HepG2 (cell line): ENCODE measurements around the gene DRD1. TPM values are rescaled to one million over a fixed set of nuclear protein-coding genes. Genes with fewer than 3 reads are reported as not detected.

Experiments
- ATAC-seq: fragments of 200-7000 bp; cut with Tn5 transposase; 3 replicates; pipeline ENCODE4 v1.9.1; 2020; ENCODE audit warnings: mild to moderate bottlenecking, moderate library complexity
- BruUV-seq: library from RNA; stranded (reverse); fragments of 400-500 nt; replicated peaks from 2 replicates; lab custom pipeline; 2021; lab: Mats Ljungman, UMichigan
- CTCF ChIA-PET: fragments of 300-600 bp; formaldehyde crosslinking; extraction: SDS; loops from one replicate; lab custom pipeline; 2021; ENCODE audit warnings: low total read pairs, inconsistent platforms, low intra/inter-chr PET ratio; lab: Yijun Ruan, JAX
- POLR2A ChIA-PET: fragments of 350-600 bp; sonication (Branson Sonifier 250); formaldehyde crosslinking; loops from one replicate; lab custom pipeline; 2020; ENCODE audit warnings: antibody characterized with exemption, inconsistent platforms; lab: Yijun Ruan, JAX
- DNase-seq: peaks from one replicate; pipeline ENCODE4 v3.0.0-alpha.2; 2015; ENCODE audit warnings: low spot score
- FAIRE-seq: peaks from 3 replicates; lab custom pipeline; 2011; peaks lifted over from hg19 to GRCh38; lab: Jason Lieb, UNC
- H2AFZ ChIP-seq: one replicate; pipeline ENCODE4 v1.6.1; 2011; ENCODE audit warnings: low read length, inconsistent platforms
- H3K27ac ChIP-seq: fragments of 300-600 bp; 3 replicates; pipeline ENCODE4 v1.8.0; 2011; ENCODE audit warnings: mixed run types, mild to moderate bottlenecking, mixed read lengths, low read length, inconsistent platforms; ENCODE audit not compliant: insufficient read depth; ENCODE audit errors: extremely low read length
- H3K27me3 ChIP-seq, 2 experiments: fragments of 200-600 bp in 1 of 2; 2 replicates in 1 of 2; 3 replicates in 1 of 2; pipeline versions ENCODE4 v1.6.0 to v1.8.0; 2011; ENCODE audit warnings: low read length in 2 of 2, mild to moderate bottlenecking in 2 of 2, moderate library complexity in 2 of 2, inconsistent platforms in 1 of 2; ENCODE audit not compliant: insufficient read depth in 2 of 2, control insufficient read depth in 1 of 2
- H3K36me3 ChIP-seq, 2 experiments: fragments of 200-600 bp in 1 of 2; replicated peaks in 1 of 2; 2 replicates in 1 of 2; 3 replicates in 1 of 2; pipeline versions ENCODE4 v1.5.1 to v1.8.0; 2011; ENCODE audit warnings: low read length in 2 of 2, inconsistent platforms in 1 of 2; ENCODE audit not compliant: insufficient read depth in 2 of 2, control insufficient read depth in 1 of 2
- H3K4me1 ChIP-seq: 2 replicates; pipeline ENCODE4 v1.5.1; 2012; ENCODE audit warnings: low read length, inconsistent platforms; ENCODE audit not compliant: insufficient read depth
- H3K4me2 ChIP-seq: 2 replicates; pipeline ENCODE4 v1.6.0; 2011; ENCODE audit warnings: low read depth, low read length, inconsistent platforms
- H3K4me3 ChIP-seq, 3 experiments: fragments of 200-600 bp in 1 of 3; sonication (generic), shearing (Covaris generic) in 1 of 3; replicated peaks in 1 of 3; 2 replicates each; pipeline ENCODE4 v1.5.1; 2011 to 2016; ENCODE audit warnings: low read length in 3 of 3, inconsistent platforms in 2 of 3, low read depth in 2 of 3, mild to moderate bottlenecking in 2 of 3, control low read depth in 1 of 3, mixed read lengths in 1 of 3; ENCODE audit not compliant: insufficient read depth in 1 of 3
- H3K79me2 ChIP-seq: one replicate; pipeline ENCODE4 v1.6.1; 2011; ENCODE audit warnings: low read length, inconsistent platforms; ENCODE audit not compliant: insufficient read depth
- H3K9ac ChIP-seq: 2 replicates; pipeline ENCODE4 v1.6.0; 2011; ENCODE audit warnings: mild to moderate bottlenecking, low read depth, low read length, inconsistent platforms; ENCODE audit not compliant: insufficient read depth
- H3K9me3 ChIP-seq: 2 replicates; pipeline ENCODE4 v1.5.1; 2012; ENCODE audit warnings: mild to moderate bottlenecking, low read length
- H4K20me1 ChIP-seq: 2 replicates; pipeline ENCODE4 v1.6.0; 2011; ENCODE audit warnings: inconsistent platforms, mild to moderate bottlenecking, low read length, moderate library complexity; ENCODE audit not compliant: insufficient read depth
- CBX1 ChIP-seq: IDR thresholded peaks from one replicate; pipeline ENCODE4 v1.6.1; 2016; ENCODE audit warnings: antibody characterized with exemption, low read depth
- NONO ChIP-seq, 2 experiments: fragments of 450-650 bp in 1 of 2; sonication (generic) in 1 of 2; formaldehyde crosslinking in 1 of 2; IDR thresholded peaks in 1 of 2; conservative IDR thresholded peaks in 1 of 2; 2 replicates each; pipeline versions ENCODE4 v1.6.1 to v1.8.0; 2017 to 2022; ENCODE audit warnings: mild to moderate bottlenecking in 1 of 2, missing genetic modification reagents in 1 of 2, moderate library complexity in 1 of 2
- PHB2 ChIP-seq: fragments of 450-650 bp; IDR thresholded peaks from 2 replicates; pipeline ENCODE4 v1.6.1; 2018; ENCODE audit not compliant: partially characterized antibody
- PHF8 ChIP-seq: sonication (generic); formaldehyde crosslinking; IDR thresholded peaks from 2 replicates; pipeline ENCODE4 v1.5.0; 2020; ENCODE audit warnings: missing genetic modification reagents
- ZC3H13 ChIP-seq: sonication (generic); formaldehyde crosslinking; IDR thresholded peaks from 2 replicates; pipeline ENCODE4 v1.8.1; 2023; ENCODE audit warnings: mild to moderate bottlenecking, missing genetic modification reagents, moderate library complexity
- ZFP36L1 ChIP-seq: sonication (generic); formaldehyde crosslinking; IDR thresholded peaks from 2 replicates; pipeline ENCODE4 v1.8.0; 2022; ENCODE audit warnings: mild to moderate bottlenecking, missing genetic modification reagents, moderate library complexity
- ZNF562 ChIP-seq: sonication (generic); formaldehyde crosslinking; IDR thresholded peaks from 2 replicates; pipeline ENCODE4 v1.8.0; 2022; ENCODE audit warnings: missing genetic modification reagents, borderline replicate concordance
- ZNF670 ChIP-seq: sonication (generic); formaldehyde crosslinking; IDR thresholded peaks from 2 replicates; pipeline ENCODE4 v1.8.0; 2022; ENCODE audit warnings: mild to moderate bottlenecking, missing genetic modification reagents, borderline replicate concordance
- ZNF761 ChIP-seq: sonication (generic); formaldehyde crosslinking; conservative IDR thresholded peaks from 2 replicates; pipeline ENCODE4 v1.4.0; 2020; ENCODE audit warnings: mild to moderate bottlenecking, missing genetic modification reagents
- WGBS: methylation state at CpG from one replicate; pipeline ENCODE4 v1.1.6; 2017; ENCODE audit warnings: low lambda C conversion rate; 5-methylcytosine and 5-hydroxymethylcytosine counted together
- in situ Hi-C: cut with HindIII; loops from 2 replicates; pipeline ENCODE4 v1.10.0; 2017; ENCODE audit warnings: low pct_unique_long_range_greater_than_20kb; ENCODE audit not compliant: extremely low pct_ligation_motif_present
- intact Hi-C: fragments of 100-400 bp; cut with micrococcal nuclease; formaldehyde crosslinking; loops from one replicate; pipeline ENCODE4 v1.10.0; 2022; ENCODE audit not compliant: unreplicated experiment
- polyA plus RNA-seq, 8 experiments: library from polyadenylated mRNA; depleted of rRNA in 3 of 8; stranded (reverse) in 7 of 8; unstranded in 1 of 8; fragments of >200 nt; fragmentation: Illumina TruSeq in 4 of 8; extraction: Trizol in 4 of 8; gene quantifications; 2 replicates each; pipeline versions ENCODE4 v1.2.1 to v1.2.3, GENCODE V29; 2011 to 2016; ENCODE audit warnings: low read depth in 4 of 8, missing spikeins in 1 of 8, mixed read lengths in 1 of 8; ENCODE audit not compliant: insufficient read depth in 1 of 8
- total RNA-seq, 5 experiments: library from RNA; depleted of rRNA; stranded (reverse); fragments of >200 nt; fragmentation: Illumina TruSeq; extraction: Trizol; gene quantifications; 2 replicates each; pipeline ENCODE4 v1.2.3, GENCODE V29; 2016; ENCODE audit warnings: low read depth in 1 of 5
- TF ChIP-seq, protein P1 (sequence below): sonication (generic); formaldehyde crosslinking; IDR thresholded peaks from 2 replicates; pipeline ENCODE4 v1.9.0; 2021; ENCODE audit warnings: missing genetic modification reagents, borderline replicate concordance

DRD1 gene
- total and polyA plus RNA-seq, 2 of the 13 experiments (the other 11 are each of a cell fraction or from before 2014, with no cell fraction given) = not detected

DNA sequence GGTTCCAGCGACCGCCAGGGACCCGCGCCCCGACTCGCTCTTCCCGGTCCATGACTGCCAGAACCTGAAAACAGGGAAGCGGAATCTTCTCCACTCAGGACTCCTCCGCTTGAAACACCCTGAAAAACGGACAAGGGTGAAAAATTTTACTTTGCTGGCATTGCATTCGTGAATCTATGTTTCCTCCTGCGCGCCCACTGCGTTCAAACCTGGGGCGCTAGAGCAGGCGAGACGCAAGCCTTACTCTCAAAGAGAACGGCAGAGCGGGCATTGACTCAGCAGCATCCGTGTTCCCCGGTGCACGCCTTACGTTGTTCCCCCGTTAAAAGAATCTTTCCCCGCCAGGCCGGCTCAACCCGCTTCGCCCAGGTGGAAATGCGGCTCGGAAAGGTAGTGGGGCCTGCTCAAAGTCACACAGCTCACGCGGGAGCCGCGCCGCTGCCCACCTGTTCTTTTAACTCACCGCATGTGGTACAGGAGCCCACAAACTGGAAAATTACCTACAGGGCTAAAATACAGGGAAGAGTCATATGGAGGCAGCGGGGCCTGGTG lies 999 bp upstream of the DRD1 start:
- 89% methylated on average over 37 of the region's 37 CpGs for WGBS

DNA sequence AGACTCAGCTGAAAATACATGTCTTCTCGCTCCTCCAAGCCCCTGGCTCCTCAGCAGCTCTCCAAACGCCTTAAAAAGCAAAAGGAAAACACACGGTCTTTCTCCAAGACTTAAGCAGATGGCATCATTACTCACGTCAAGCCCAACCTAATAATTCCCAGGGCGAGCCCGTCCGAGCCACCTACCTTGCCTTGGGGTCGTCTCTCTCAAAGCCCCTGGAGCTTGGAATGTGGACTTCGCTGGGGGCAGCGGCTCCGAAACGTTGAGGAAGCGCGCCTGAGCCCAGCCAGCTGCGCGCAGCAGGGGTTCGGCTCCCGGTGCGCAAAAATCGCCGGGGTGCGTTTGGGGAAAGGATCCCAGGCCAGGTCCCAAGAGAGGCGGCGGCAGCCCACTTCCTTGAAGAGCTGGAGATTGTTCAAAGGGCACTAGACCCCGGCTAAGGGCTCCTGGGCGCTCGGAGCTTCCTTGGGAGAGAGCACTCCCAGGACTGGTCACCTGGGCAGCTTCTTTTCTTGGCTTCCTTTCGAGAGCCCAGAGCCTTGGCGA lies 395 bp downstream of the DRD1 start:
- no peaks in the 10 kb centered on the region for H3K9me3 ChIP-seq
- ChIA-PET POLR2A (no interaction called here), CTCF (no interaction called here)
- H3K4me1 ChIP-seq = no peaks in the 10 kb centered on the region
- H3K27me3 ChIP-seq = peaks cover 0 to 19% of the 10 kb centered on the region in 2 experiments; a peak in 2 of 5 replicates
- H3K27ac ChIP-seq = no peak overlapping the region
- no peak overlapping the region for H2AFZ ChIP-seq
- no peak overlapping the region for H3K9ac ChIP-seq
- intact Hi-C loops = no loop called here
- in situ Hi-C loops = no loop called here
- WGBS = 55% methylated on average over 18 of the region's 29 CpGs
- H3K4me3 ChIP-seq = no peak overlapping the region
- no peaks in the 10 kb centered on the region for H3K36me3 ChIP-seq
- H3K79me2 ChIP-seq = no peaks in the 10 kb centered on the region
- no TSS peak for BruUV-seq
- no peak for ATAC-seq
- H3K4me2 ChIP-seq = no peak overlapping the region
- FAIRE-seq = no peak
- H4K20me1 ChIP-seq = no peaks in the 10 kb centered on the region
- DNase-seq = no peak
- TF ChIP-seq ZNF761 (CRISPR knock-in tag) (no peak), ZFP36L1 (no peak), ZNF670 (CRISPR knock-in tag) (no peak)
- TF ChIP-seq, protein P1, sequence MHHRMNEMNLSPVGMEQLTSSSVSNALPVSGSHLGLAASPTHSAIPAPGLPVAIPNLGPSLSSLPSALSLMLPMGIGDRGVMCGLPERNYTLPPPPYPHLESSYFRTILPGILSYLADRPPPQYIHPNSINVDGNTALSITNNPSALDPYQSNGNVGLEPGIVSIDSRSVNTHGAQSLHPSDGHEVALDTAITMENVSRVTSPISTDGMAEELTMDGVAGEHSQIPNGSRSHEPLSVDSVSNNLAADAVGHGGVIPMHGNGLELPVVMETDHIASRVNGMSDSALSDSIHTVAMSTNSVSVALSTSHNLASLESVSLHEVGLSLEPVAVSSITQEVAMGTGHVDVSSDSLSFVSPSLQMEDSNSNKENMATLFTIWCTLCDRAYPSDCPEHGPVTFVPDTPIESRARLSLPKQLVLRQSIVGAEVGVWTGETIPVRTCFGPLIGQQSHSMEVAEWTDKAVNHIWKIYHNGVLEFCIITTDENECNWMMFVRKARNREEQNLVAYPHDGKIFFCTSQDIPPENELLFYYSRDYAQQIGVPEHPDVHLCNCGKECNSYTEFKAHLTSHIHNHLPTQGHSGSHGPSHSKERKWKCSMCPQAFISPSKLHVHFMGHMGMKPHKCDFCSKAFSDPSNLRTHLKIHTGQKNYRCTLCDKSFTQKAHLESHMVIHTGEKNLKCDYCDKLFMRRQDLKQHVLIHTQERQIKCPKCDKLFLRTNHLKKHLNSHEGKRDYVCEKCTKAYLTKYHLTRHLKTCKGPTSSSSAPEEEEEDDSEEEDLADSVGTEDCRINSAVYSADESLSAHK = no peak

More for the DNA sequence above, 999 bp upstream of the DRD1 start:
- H2AFZ ChIP-seq = no peak overlapping the region
- no peaks in the 10 kb centered on the region for H3K36me3 ChIP-seq
- no peak for ATAC-seq
- DNase-seq = no peak
- H3K4me2 ChIP-seq = no peak overlapping the region
- ChIA-PET POLR2A (no interaction called here), CTCF (no interaction called here)
- no peaks in the 10 kb centered on the region for H4K20me1 ChIP-seq
- in situ Hi-C loops = no loop called here
- H3K27ac ChIP-seq = no peak overlapping the region
- no peak overlapping the region for H3K9ac ChIP-seq
- no peak for TF ChIP-seq NONO (IDR thresholded peaks at IDR 0.05)
- TF ChIP-seq NONO (CRISPR knock-in tag; conservative IDR thresholded peaks at IDR 0.05) = no peak
- TF ChIP-seq ZC3H13 (CRISPR knock-in tag) = no peak
- no peak for TF ChIP-seq ZNF562
- no peak for TF ChIP-seq PHF8 (CRISPR knock-in tag)
- no peak for TF ChIP-seq PHB2
- TF ChIP-seq CBX1 = no peak
- BruUV-seq = no TSS peak
- FAIRE-seq = no peak
- intact Hi-C loops = no loop called here
- H3K9me3 ChIP-seq = no peaks in the 10 kb centered on the region
- peaks cover 0 to 19% of the 10 kb centered on the region in 2 experiments; a peak in 2 of 5 replicates for H3K27me3 ChIP-seq
- no peak overlapping the region for H3K4me3 ChIP-seq
- no peaks in the 10 kb centered on the region for H3K4me1 ChIP-seq
- no peaks in the 10 kb centered on the region for H3K79me2 ChIP-seq
